ENCODE results near the gene ATXN1.
"Not testable (repeated sequence)": the region's sequence is repeated elsewhere in the genome, so short reads cannot be mapped to it uniquely, and the experiment has no call there.

- TF ChIP-seq CTCF (conservative IDR thresholded peaks at IDR 0.05; ENCODE audit: low read length); EZH2phosphoT487 (IDR thresholded peaks at IDR 0.05; ENCODE audit: borderline replicate concordance): not testable (repeated sequence)
Measured at GRCh38 chr6:16702627-16703378, 58.5 kb downstream of the ATXN1 start.

Measured in Loucy (cell line).